OCI-LY3 (cell line): Measurements from ENCODE around the gene SEC11A.

Experiments used
- EZH2phosphoT487 ChIP-seq: fragments of 200-600 bp; shearing (Covaris generic); IDR thresholded peaks from 2 replicates; pipeline ENCODE4 v1.6.1; 2018; ENCODE audit warnings: antibody characterized with exemption, mixed run types, low read depth
- TF ChIP-seq, protein P1 (sequence below): fragments of 200-600, 300-600 bp; sonication (generic); IDR thresholded peaks from 2 replicates; pipeline ENCODE4 v1.5.1; 2014; ENCODE audit warnings: antibody characterized with exemption, low read length, low read depth

DNA sequence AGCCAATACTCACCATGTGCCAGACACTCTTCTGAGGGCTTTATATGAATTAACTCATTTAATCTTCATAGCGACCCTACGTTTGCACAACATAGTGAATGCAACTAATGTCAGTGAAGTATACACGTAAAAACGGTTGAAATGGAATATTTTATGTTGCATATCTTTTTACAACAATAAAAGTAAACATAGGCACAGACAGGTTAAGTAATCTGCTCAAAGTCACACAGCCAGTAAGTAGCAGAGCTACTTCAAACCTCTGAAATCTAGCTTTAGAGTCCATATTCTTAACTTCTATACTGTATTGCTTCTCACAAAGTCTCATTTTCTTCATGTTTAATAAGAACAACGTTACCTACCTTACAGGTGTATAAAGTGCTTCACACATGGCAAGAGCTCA, 1.6 kb downstream of the SEC11A start:
- TF ChIP-seq, protein P1, sequence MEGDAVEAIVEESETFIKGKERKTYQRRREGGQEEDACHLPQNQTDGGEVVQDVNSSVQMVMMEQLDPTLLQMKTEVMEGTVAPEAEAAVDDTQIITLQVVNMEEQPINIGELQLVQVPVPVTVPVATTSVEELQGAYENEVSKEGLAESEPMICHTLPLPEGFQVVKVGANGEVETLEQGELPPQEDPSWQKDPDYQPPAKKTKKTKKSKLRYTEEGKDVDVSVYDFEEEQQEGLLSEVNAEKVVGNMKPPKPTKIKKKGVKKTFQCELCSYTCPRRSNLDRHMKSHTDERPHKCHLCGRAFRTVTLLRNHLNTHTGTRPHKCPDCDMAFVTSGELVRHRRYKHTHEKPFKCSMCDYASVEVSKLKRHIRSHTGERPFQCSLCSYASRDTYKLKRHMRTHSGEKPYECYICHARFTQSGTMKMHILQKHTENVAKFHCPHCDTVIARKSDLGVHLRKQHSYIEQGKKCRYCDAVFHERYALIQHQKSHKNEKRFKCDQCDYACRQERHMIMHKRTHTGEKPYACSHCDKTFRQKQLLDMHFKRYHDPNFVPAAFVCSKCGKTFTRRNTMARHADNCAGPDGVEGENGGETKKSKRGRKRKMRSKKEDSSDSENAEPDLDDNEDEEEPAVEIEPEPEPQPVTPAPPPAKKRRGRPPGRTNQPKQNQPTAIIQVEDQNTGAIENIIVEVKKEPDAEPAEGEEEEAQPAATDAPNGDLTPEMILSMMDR, result no peak
- no peak for TF ChIP-seq EZH2phosphoT487
